ENCODE data around the gene ATP8A1. TPM values are rescaled to one million over a fixed set of nuclear protein-coding genes. Genes with fewer than 3 reads are reported as not detected.
A peak's percentile ranks its signal among the peaks of the same experiment; 100 is the strongest.

The ATP8A1 gene
- total RNA-seq, 2 donors from 2014 or later, result 17.9 to 18.7 TPM

DNA sequence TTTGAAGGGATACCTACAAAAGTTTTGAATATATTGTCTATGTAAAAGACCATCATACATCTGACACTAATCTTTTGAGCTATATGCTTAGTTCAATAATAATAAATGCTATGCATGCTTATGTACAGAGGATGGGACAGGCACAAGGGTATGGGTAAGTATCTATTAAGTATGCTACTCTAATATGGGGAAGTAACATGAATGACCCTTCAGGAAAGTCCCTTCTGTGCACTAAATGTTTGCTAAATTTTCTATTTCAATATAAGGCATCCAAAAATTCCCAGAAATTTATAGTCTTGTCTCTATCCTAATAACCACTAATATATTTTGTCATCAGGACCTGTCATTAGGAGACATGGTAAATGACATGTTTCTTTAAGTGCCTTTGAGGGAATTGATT is 19.0 kb downstream of the ATP8A1 start:
- Mint-ChIP-seq H3K9me3 (no peaks in the 10 kb centered on the region), H3K4me3 (no peak overlapping the region), H3K27me3 (ENCODE audit: insufficient read depth) (no peaks in the 10 kb centered on the region), H3K27ac (no peak overlapping the region), H3K36me3 (ENCODE audit: low read depth) (no peaks in the 10 kb centered on the region), H3K4me1 (peaks cover 54% of the 10 kb centered on the region)
- Histone ChIP-seq H3K27me3 (ENCODE audit: control insufficient read depth, insufficient read depth, low read length, poor library complexity, severe bottlenecking) (no peaks in the 10 kb centered on the region), H3K36me3 (ENCODE audit: control insufficient read depth, insufficient read depth, low read length) (no peaks in the 10 kb centered on the region), H3K4me1 (ENCODE audit: control insufficient read depth, insufficient read depth, low read length) (peaks cover 24% of the 10 kb centered on the region), H3K27ac (ENCODE audit: low read depth, low read length) (no peak overlapping the region), H3K9me3 (ENCODE audit: control insufficient read depth, low read length) (no peaks in the 10 kb centered on the region), H3K9ac (ENCODE audit: extremely low read depth, low read length, poor library complexity, severe bottlenecking) (no peak overlapping the region), H3K4me3 (ENCODE audit: low read length) (no peak overlapping the region)
- TF ChIP-seq, protein P1, sequence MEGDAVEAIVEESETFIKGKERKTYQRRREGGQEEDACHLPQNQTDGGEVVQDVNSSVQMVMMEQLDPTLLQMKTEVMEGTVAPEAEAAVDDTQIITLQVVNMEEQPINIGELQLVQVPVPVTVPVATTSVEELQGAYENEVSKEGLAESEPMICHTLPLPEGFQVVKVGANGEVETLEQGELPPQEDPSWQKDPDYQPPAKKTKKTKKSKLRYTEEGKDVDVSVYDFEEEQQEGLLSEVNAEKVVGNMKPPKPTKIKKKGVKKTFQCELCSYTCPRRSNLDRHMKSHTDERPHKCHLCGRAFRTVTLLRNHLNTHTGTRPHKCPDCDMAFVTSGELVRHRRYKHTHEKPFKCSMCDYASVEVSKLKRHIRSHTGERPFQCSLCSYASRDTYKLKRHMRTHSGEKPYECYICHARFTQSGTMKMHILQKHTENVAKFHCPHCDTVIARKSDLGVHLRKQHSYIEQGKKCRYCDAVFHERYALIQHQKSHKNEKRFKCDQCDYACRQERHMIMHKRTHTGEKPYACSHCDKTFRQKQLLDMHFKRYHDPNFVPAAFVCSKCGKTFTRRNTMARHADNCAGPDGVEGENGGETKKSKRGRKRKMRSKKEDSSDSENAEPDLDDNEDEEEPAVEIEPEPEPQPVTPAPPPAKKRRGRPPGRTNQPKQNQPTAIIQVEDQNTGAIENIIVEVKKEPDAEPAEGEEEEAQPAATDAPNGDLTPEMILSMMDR (conservative IDR thresholded peaks at IDR 0.05), result no peak
- no peak for DNase-seq

DNA sequence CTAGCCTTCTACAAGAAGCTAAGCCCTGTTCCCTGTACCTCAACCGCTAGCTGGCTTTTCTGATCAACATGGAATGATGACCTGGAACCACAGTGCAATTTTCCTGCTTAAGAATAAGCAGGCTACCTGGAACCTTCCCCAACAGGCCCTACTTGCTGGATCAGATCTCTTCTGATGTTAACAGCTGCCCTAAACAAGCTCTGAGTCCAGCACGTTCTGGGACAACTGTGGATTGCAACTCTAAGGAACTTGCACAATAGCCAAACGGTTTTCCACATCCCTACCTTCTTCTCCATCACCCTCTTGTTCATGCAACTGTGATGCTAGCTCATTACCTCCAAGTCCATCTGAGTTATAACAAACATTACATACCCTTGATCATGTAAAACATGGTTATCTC is 19.8 kb downstream of the ATP8A1 start:
- H3K36me3 Mint-ChIP-seq (ENCODE audit: low read depth), result no peaks in the 10 kb centered on the region
- H3K27me3 Mint-ChIP-seq (ENCODE audit: insufficient read depth), result no peaks in the 10 kb centered on the region
- Histone ChIP-seq H3K9me3 (ENCODE audit: control insufficient read depth, low read length) (no peaks in the 10 kb centered on the region), H3K27ac (ENCODE audit: low read depth, low read length) (peak overlapping the region; percentile 81), H3K9ac (ENCODE audit: extremely low read depth, low read length, poor library complexity, severe bottlenecking) (no peak overlapping the region), H3K4me3 (ENCODE audit: low read length) (no peak overlapping the region), H3K36me3 (ENCODE audit: control insufficient read depth, insufficient read depth, low read length) (no peaks in the 10 kb centered on the region), H3K4me1 (ENCODE audit: control insufficient read depth, insufficient read depth, low read length) (peaks cover 21% of the 10 kb centered on the region), H3K27me3 (ENCODE audit: control insufficient read depth, insufficient read depth, low read length, poor library complexity, severe bottlenecking) (no peaks in the 10 kb centered on the region)
- H3K27ac Mint-ChIP-seq, result no peak overlapping the region
- peaks cover 46% of the 10 kb centered on the region for H3K4me1 Mint-ChIP-seq
- DNase-seq, result no peak
- TF ChIP-seq, protein P1 (conservative IDR thresholded peaks at IDR 0.05), result no peak
- WGBS, 2 experiments (ENCODE audit: insufficient coverage in 1 of 2, insufficient read length in 1 of 2), result 89 to 97% methylated on average over 3 of the region's 3 CpGs
- H3K4me3 Mint-ChIP-seq, result no peak overlapping the region
- H3K9me3 Mint-ChIP-seq, result no peaks in the 10 kb centered on the region

DNA sequence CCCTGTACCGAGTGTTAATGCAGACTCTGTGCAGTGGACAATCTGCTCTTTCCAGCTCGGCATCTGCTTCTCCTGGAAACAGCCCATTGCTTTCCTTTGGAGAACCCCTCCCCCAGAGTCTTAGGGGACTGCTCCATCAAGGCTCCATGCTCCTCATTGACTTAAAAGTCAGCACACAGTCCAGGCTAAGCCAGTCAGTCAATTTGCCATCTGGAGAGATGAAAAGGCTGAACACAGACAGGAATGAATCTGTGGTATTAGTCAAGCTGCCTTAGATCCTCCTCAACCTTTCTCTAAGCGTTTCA is 20.3 kb downstream of the ATP8A1 start:
- H3K27ac Mint-ChIP-seq, result no peak overlapping the region

More for the DNA sequence above, 20.3 kb downstream of the ATP8A1 start:
- H3K36me3 Mint-ChIP-seq (ENCODE audit: low read depth), result no peaks in the 10 kb centered on the region
- no peaks in the 10 kb centered on the region for H3K27me3 Mint-ChIP-seq (ENCODE audit: insufficient read depth)
- Histone ChIP-seq H3K36me3 (ENCODE audit: control insufficient read depth, insufficient read depth, low read length) (no peaks in the 10 kb centered on the region), H3K4me3 (ENCODE audit: low read length) (no peak overlapping the region), H3K9me3 (ENCODE audit: control insufficient read depth, low read length) (no peaks in the 10 kb centered on the region), H3K27ac (ENCODE audit: low read depth, low read length) (peak overlapping the region; percentile 81), H3K9ac (ENCODE audit: extremely low read depth, low read length, poor library complexity, severe bottlenecking) (no peak overlapping the region), H3K27me3 (ENCODE audit: control insufficient read depth, insufficient read depth, low read length, poor library complexity, severe bottlenecking) (no peaks in the 10 kb centered on the region), H3K4me1 (ENCODE audit: control insufficient read depth, insufficient read depth, low read length) (peaks cover 21% of the 10 kb centered on the region)
- H3K4me3 Mint-ChIP-seq, result no peak overlapping the region
- WGBS, 2 experiments (ENCODE audit: insufficient coverage in 1 of 2, insufficient read length in 1 of 2), result 84 to 90% methylated on average over 3 of the region's 3 CpGs
- H3K4me1 Mint-ChIP-seq, result peaks cover 41% of the 10 kb centered on the region
- TF ChIP-seq, protein P1 (conservative IDR thresholded peaks at IDR 0.05), result no peak
- no peak for DNase-seq
- H3K9me3 Mint-ChIP-seq, result no peaks in the 10 kb centered on the region

Data from endodermal cell (in vitro differentiated cells).